ENCODE data around the gene ST14.

DNA sequence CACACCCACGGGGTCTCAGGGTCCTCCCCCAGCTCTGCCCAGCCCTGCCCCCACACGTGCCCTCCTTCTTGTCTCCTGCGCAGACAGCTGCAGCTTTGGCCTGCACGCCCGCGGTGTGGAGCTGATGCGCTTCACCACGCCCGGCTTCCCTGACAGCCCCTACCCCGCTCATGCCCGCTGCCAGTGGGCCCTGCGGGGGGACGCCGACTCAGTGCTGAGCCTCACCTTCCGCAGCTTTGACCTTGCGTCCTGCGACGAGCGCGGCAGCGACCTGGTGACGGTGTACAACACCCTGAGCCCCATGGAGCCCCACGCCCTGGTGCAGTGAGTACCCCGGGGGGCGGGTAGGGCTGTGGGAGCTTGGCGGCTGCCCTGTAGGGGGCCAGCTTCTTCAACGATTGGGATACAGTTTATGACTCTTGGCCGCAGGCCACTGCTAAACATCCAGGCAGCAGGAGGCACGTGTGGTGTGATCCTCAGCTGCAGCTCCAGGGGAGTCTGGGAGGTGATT is 30.8 kb downstream of the ST14 start:
- no peak for TF ChIP-seq CTCF (IDR thresholded peaks at IDR 0.05)
- TF ChIP-seq POLR2A (IDR thresholded peaks at IDR 0.05) = no peak

Measured in adrenal gland (tissue), 5 donors.